Activated CD8-positive, alpha-beta memory T cell treated with anti-CD3 and anti-CD28 coated beads for 24 hours (primary cell): ENCODE measurements around the gene LAMP1.
"Not testable (repeated sequence)": the region's sequence is repeated elsewhere in the genome, so short reads cannot be mapped to it uniquely, and the experiment has no call there.

ENCODE experiments used
- DNase-seq: peaks from one replicate; pipeline ENCODE4 v3.0.0-alpha.2; 2020

The LAMP1 gene

DNA sequence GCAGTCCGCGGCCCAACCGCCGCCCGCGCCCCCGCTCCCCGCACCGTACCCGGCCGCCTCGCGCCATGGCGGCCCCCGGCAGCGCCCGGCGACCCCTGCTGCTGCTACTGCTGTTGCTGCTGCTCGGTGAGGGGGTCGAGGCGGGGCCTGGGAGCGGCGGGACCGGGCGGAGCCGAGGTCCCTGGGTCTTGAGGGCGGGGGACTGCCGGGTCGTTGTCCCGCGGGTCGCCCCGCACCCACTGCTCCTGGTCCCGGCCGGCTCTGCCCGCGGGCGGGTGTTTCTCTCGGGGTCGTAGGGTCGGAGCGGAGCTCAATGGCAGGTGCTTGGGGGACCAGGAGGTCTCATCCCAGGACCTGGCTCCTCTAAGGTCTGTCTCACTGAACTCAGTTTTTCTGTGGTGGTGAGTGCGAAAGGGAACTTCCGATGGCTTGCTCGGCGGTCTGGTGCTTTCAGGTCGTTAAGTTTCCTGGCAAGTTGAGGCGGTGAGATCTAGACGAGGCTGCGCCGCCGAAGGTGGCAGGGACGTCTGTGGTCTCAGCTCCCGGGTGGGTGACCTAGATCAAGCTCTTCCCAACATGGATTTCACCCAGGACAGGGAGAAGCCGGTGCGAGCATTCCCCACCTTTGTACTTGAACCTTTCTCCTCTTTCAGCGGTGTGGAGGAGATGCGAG, 467 bp downstream of the LAMP1 start:
- DNase-seq, result no peak

DNA sequence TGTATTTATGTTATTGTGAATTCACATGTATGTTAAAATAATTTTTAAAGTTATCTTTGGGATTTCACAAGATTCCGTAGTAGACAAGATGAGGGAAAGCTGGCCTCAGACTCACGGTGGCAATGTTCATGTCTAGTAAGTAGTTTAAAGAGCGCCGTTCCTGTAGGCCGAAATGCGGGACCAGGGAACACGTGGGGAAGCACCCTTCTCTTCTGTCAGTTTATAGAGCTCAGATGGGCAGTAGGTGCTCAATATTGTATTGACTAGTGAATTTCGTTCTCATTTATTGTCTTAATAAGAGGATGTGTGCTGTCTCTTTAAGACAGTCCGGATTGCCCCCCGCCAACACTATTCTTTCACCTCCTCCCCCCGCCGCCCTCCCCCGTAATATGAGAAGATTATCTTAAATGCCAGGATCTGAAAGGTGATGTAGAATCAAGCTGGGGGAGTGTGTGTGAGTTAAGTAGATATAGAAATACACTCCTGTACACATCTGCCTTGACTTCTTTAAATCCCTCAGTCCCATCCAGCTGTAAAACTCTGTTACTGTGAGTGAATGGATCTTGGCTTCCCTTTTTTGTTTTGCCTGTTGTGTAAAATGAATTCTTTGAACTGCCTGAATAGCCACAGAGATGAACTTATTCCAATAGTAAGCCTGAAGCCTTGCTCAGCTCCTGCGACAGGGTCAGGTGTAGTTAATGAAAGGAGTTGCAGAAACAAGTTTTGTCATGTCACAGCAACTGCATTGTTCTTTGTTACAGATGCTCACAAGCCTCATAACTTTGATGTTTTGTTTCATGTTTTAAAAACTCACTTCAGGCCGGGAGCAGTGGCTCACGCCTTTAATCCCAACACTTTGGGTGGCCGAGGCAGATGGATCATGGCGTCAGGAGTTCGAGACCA, 1.3 kb downstream of the LAMP1 start:
- no peak for DNase-seq

DNA sequence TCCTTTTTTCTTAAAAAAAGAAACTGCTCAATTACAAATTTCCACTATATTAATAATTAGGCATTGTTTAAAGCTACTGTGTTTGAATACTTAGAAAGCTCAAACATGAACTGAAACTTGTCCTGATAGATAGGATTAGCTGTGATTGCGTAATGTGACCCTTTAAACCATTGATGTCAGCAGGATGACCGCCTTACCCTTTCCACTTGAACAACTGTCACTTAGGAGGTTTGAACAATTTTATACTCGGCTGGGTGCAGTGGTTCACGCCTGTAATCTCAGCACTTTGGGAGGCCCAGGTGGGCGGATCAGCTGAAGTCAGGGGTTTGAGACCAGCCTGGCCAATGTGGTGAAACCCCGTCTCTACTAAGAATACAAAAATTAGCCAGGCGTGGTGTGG, 2.9 kb downstream of the LAMP1 start:
- no peak for DNase-seq

DNA sequence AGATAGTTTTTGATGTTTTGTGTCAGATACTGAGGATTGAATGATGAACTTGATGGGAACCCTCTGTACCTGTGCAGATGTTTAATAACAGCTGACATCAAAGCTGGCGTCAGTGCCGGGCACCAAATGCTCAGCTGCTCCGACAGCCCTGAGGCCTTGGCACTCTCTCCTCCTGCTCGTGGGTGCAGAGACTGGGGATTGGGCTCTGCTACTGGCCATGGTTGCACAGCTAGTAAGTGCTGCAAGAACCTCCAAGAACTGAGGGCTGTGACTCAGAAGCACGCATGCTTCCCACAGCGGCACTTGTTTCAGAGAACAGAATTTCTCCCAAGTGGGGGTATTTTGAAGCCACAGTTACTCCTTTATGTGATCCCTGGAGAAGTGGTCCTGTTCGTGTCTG, 5.9 kb downstream of the LAMP1 start:
- DNase-seq, result no peak

DNA sequence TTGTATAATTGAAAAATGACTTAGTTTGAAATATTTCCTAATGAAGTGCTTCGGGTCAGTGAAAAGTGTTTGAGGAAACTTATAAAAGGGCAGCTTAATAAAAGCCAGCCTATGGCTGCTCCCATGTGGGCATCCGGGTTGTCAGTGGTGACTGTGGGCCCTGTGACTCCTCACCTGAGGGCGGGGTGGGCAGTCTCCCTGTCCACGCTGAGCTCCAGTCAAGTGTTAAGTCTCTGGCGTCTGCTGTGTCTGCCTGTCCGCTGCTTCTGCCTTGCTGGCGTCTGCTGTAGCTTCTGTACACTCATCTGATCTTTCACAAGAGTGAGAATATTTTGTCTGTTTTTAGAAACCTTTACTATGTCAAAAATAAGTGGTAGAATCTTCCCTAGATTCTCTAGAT, 7.1 kb downstream of the LAMP1 start:
- no peak for DNase-seq

DNA sequence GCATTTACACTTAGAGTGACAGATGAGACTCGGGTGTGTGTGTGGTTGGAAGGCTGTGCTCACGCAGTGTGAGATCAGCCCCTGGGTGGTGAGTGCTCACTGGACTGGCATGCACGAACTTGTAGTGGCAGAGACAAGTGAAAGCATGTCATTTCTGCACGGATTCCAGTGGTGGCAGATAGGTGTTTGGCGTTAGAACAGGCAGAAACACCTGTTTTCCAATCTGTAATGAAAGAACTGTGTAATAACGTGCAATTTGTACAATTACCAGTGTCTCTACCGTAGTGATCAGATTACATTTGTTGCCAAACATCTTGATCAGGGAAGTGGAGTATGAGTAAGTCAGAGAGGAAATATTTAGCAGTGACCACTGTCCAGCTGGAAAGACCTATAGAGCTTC, 8.2 kb downstream of the LAMP1 start:
- DNase-seq, result no peak

DNA sequence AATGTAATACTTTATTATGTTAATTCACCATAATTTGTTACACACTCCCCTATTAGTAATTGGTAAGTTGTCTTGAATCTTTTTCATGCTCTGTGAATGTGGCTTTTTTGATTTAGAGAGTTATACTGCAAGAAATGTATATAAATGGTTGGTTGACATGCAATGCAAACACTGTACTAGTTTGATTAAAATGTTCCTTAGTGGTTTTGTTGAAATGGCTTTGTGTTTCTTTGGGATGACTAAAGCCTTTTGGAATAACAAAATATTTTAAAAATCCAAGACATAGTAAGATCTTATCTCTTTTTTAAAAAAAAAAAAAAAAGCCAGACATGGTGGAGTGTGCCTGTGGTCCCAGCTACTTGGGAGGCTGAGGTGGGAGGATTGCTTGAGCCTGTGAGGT, 10.5 kb downstream of the LAMP1 start:
- no peak for DNase-seq

DNA sequence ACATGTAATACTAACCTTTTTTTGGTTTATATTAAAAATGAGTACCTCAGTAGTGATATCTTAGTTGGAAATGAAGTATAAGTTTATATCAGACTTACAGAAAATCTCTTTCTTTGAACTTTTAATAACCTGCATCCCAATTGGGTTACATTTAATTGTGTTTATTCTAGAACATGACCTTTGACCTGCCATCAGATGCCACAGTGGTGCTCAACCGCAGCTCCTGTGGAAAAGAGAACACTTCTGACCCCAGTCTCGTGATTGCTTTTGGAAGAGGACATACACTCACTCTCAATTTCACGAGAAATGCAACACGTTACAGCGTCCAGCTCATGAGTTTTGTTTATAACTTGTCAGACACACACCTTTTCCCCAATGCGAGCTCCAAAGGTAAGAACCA, 12.4 kb downstream of the LAMP1 start:
- no peak for DNase-seq

DNA sequence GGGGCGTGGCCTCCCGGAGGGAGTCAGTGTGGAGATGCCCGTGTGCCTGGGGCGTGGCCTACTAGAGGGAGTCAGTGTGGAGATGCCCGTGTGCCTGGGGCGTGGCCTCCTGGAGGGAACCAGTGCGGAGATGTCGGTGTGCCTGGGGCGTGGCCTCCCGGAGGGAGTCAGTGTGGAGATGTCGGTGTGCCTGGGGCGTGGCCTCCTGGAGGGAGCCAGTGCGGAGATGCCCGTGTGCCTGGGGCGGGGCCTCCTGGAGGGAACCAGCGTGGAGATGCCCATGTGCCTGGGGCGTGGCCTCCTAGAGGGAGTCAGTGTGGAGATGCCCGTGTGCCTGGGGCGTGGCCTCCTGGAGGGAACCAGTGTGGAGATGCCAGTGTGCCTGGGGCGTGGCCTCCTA, 17.1 kb downstream of the LAMP1 start:
- DNase-seq, result not testable (repeated sequence)

DNA sequence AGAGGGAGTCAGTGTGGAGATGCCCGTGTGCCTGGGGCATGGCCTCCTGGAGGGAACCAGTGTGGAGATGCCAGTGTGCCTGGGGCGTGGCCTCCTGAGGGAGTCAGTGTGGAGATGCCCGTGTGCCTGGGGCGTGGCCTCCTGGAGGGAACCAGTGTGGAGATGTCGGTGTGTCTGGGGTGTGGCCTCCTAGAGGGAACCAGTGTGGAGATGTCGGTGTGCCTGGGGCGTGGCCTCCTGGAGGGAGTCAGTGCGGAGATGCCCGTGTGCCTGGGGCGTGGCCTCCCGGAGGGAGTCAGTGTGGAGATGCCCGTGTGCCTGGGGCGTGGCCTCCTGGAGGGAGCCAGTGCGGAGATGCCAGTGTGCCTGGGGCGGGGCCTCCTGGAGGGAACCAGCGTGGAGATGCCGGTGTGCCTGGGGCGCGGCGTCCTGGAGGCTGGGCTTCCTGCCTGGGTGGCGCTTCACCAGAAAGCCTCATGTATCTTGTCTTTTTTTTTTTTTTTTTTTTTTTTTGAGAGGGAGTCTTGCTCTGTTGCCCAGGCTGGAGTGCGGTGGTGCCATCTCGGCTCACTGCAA, 17.9 kb downstream of the LAMP1 start:
- DNase-seq, result not testable (repeated sequence)

DNA sequence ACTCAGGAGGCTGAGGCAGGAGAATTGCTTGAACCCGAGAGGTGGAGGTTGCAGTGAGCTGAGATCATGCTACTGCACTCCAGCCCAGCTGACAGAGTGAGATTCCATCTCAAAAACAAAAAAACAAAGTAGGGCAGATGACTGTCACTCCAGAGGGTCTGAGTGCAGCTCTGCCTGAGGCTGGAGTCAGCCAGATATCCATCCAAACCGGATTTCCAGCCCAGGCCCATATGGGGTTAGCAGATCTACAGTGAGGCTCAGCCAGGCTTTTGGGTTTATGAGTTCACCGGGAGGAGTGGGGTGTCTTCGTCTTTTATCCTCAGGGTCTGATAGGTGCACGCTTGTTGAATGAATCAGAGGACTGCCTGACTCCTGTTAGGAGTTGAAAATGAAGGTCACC, 19.0 kb downstream of the LAMP1 start:
- no peak for DNase-seq

DNA sequence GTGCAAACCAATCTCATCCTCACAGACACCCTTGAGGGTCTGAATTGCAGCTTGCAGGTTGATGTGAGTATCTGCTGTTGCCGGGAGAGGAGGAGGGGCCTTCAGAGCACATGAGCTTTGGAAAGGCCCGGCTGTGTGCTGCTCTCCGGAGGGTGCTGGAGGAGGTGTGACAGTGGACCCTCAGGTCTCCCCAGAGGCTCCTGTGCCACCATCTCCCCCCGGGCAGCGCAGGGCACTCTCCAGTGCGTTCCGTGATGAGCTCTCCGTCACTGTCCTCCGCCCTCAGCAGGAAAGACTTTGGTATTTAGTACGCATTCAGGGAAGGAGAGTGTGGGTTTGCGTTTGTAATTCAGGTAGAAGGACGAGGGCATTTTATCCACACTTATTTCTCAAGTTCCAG, 20.0 kb downstream of the LAMP1 start:
- DNase-seq, result no peak

DNA sequence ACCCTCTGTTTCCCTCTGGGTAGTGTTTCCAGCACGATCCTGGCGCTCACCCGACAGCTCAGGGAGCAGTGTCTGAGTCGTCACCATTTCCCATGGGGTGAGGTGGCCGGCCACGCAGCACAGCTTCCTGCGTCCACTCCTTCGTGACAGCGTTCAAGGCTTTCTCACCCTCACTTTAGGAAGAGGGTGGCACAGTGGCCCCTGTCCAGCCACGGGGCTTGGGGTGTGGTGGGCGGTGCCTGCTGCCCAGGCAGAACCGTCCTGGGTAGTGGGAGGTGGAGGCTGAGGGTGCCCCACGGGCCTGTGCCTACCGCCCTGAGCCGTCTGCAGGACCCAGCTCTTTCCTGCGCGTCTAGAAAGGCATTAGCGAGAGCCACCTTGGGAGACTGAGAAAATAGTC, 21.9 kb downstream of the LAMP1 start:
- DNase-seq, result no peak

DNA sequence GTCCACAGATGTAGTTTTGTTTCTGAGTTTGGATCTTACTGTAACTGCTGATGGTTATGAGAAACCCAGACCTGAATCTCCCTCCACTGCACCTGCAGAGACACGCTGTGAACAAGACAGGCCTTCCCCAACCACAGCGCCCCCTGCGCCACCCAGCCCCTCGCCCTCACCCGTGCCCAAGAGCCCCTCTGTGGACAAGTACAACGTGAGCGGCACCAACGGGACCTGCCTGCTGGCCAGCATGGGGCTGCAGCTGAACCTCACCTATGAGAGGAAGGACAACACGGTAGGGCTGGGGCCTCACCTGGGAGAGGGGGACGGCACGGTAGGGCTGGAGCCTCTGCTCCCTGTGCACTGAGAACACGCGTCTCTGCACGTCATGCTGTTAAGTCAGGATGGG, 22.3 kb downstream of the LAMP1 start:
- DNase-seq, result no peak

DNA sequence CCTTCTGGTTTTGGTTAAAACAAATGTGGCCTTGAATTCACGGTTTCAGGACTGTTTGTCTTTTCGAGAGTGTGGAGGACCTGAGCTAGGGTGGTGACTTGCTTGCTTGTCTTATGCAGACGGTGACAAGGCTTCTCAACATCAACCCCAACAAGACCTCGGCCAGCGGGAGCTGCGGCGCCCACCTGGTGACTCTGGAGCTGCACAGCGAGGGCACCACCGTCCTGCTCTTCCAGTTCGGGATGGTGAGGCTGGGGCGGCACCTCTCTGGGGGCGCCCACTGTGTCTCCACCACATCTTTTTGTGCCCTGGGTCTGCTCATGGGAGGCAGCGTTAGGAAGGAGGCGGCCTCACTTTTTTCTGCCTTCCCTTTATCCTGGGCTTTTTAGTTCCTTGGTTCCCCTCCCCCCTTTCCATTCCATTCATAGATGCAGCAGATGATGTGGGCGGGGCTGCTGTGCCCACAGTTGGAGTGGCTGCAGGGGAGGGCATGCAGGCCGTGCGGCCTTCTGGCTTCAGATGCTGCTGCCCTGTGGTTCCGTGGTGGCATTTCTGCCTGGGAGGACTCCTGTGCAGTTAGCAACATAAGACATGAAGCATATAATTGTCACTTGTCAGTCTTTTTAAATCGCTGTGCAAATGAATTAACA, 23.3 kb downstream of the LAMP1 start:
- no peak for DNase-seq

DNA sequence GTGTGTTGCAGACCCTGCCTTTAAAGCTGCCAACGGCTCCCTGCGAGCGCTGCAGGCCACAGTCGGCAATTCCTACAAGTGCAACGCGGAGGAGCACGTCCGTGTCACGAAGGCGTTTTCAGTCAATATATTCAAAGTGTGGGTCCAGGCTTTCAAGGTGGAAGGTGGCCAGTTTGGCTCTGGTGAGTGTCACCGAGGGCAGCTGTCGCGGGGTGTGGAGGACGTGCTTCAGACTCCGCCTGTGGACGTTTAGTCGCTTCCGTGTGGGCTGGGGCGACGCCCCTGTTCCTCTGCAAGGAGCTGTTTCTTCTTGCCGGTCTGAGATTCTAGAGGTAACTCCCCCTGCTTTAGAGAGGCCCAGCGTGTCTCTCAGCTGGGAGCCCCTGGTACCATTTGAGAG, 24.5 kb downstream of the LAMP1 start:
- DNase-seq, result no peak

DNA sequence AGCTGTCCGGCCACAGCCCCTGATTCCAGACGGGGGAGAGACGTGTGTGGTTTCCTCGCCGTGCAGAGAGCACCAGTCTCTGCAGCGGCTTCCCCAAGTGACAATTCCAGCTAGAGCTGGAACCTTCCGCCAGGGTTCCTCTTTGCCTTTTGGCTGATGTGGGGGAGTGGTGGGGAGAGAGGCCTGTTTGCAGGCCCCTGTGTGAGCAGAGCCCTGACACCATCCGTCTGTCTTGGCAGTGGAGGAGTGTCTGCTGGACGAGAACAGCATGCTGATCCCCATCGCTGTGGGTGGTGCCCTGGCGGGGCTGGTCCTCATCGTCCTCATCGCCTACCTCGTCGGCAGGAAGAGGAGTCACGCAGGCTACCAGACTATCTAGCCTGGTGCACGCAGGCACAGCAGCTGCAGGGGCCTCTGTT, 25.0 kb downstream of the LAMP1 start:
- no peak for DNase-seq

DNA sequence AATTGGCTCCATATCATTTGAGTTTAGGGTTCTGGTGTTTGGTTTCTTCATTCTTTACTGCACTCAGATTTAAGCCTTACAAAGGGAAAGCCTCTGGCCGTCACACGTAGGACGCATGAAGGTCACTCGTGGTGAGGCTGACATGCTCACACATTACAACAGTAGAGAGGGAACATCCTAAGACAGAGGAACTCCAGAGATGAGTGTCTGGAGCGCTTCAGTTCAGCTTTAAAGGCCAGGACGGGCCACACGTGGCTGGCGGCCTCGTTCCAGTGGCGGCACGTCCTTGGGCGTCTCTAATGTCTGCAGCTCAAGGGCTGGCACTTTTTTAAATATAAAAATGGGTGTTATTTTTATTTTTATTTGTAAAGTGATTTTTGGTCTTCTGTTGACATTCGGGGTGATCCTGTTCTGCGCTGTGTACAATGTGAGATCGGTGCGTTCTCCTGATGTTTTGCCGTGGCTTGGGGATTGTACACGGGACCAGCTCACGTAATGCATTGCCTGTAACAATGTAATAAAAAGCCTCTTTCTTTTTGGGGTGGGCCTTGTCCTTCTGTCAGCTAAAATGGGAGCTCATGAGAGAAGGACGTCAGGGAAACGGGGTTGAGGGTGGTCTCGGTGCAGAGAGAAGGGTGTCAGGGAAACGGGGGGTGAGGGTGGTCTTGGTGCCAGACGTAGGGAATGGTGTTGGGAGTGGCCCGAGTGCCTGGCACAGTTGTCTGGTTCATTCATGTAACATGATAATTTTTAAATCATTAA, 26.0 kb downstream of the LAMP1 start:
- DNase-seq, result no peak

DNA sequence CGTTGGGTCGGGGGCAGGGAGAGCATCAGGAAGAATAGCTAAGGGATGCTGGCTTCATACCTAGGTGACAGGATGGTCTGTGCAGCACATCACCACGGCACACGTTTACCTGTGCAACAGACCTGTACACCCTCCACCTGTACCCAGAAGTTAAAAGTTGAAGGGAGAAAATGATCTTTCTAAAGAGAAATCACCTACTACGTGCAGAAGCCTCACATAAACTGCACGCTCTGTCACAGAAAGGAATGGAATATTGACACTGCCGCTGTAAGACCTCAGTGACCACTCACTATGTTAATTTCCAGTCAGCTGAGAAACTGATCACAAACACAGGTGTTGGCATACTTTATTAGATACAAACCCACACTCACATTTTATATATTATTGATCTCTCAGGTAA, 26.8 kb downstream of the LAMP1 start:
- DNase-seq, result no peak

DNA sequence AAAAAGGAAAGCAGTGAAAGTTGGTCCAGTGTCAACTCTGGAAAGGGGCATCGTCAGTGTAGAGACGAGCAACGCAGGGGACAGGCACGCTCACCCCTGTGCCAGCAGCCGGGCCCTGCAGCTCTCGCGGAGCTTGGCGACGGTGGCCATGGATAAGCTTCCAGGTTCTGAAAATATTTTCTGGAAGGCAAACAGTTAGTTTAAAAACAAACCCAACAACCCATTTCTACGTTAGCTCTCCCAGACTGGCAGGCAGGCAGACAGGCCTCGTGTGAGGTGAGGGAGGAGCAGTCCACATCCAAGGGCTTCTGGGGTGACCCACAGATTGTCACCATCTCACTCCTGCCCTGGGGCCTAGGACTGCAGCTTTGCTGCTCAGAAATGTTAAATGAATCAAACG, 27.4 kb downstream of the LAMP1 start:
- no peak for DNase-seq

DNA sequence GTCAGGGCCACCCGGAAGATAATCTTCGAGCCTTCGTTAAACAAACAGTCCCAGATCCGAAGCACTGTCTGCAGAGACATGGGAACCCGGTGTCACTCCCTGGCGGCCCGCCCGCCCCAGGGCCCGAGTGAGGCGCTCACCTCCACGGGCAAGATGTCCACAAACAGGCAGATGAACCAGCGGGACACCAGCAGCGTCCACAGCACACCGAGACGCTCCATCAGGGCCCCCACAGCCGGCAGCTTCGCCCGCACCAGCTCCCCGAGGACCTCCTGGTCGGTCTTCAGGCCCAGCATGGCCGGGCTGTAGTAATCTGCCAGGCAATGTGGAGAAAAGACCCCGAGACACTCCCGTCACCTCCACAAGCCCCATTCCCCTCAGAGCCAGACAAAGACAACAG, 28.7 kb downstream of the LAMP1 start:
- no peak for DNase-seq

DNA sequence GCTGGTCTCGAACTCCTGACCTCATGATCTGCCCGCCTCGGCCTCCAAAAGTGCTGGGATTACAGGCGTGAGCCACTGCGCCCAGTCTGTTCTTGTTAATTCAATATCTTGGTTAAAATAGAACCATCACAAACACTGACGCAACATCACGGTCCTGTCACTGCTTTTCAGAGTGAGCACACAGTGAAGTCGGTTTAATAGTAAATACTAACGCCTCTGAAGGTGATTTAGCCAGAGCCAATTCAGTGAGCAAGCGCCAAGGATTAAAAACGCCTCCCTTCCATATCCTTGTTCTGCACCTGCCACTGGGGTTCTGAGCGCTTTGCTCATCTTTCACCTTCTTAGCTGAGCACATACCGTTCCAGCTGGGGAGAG, 30.3 kb downstream of the LAMP1 start:
- no peak for DNase-seq
